ENCODE data around the gene ZNF184.

ZNF184 gene

GRCh38 chr6:27501187-27501586, 28.3 kb upstream of the ZNF184 start:
- Histone ChIP-seq H2BK5ac (ENCODE audit: low read length) (no peak overlapping the region), H3K4ac (ENCODE audit: low read depth, low read length) (no peak overlapping the region), H3K56ac (ENCODE audit: low read length) (no peak overlapping the region), H2BK15ac (replicated peaks; ENCODE audit: low read depth) (no peak overlapping the region), H3K79me2 (ENCODE audit: control insufficient read depth, insufficient read depth, low read length) (no peaks in the 10 kb centered on the region), H3K4me1 (ENCODE audit: control insufficient read depth, low read depth, low read length) (no peaks in the 10 kb centered on the region), H3K9ac (ENCODE audit: low read length) (no peak overlapping the region), H3K4me2 (ENCODE audit: low read length) (no peak overlapping the region), H3K18ac (ENCODE audit: low read length) (no peak overlapping the region), H3K27me3 (ENCODE audit: insufficient read depth, low read length, poor library complexity) (no peaks in the 10 kb centered on the region), H4K8ac (ENCODE audit: low read depth, low read length) (no peak overlapping the region), H4K5ac (ENCODE audit: low read length) (no peak overlapping the region), H3K23ac (ENCODE audit: low read length) (no peak overlapping the region), H3K4me3 (ENCODE audit: low read length) (no peak overlapping the region), H3K36me3 (ENCODE audit: control insufficient read depth, insufficient read depth, low read length) (no peaks in the 10 kb centered on the region), H2BK120ac (ENCODE audit: low read depth, low read length) (no peak overlapping the region), H2AK5ac (ENCODE audit: low read length) (no peak overlapping the region), H3K79me1 (ENCODE audit: low read length) (no peaks in the 10 kb centered on the region), H3K27ac (ENCODE audit: low read depth, low read length) (no peak overlapping the region)
- no CpG with 5 or more reads among the region's 2 CpGs for WGBS (ENCODE audit: extremely low coverage, insufficient coverage, low lambda C conversion rate)
- DNase-seq: no peak

DNA sequence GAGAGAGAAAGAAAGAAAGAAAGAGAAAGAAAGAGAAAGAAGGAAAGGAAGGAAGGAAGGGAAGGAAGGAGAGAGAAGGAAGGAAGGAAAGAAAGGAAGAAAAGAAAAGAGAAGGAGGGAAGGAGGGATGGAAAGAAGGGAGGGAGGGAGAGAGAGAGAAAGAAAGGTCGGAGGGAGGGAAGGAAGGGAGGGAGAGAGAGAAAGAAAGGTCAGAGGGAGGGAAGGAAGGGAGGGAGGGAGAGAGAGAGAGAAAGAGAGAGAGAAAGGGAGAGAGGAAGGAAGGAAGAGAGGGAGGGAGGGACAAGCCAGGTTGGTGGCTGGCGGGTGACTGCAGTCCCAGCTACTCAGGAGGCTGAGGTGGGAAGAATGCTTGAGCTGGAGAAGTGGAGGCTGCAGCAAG, 27.3 kb upstream of the ZNF184 start:
- Histone ChIP-seq H2BK15ac (replicated peaks; ENCODE audit: low read depth) (no peak overlapping the region), H4K5ac (ENCODE audit: low read length) (no peak overlapping the region), H3K23ac (ENCODE audit: low read length) (no peak overlapping the region), H2BK120ac (ENCODE audit: low read depth, low read length) (no peak overlapping the region), H3K56ac (ENCODE audit: low read length) (peak overlapping the region; percentile 38), H4K8ac (ENCODE audit: low read depth, low read length) (no peak overlapping the region), H3K18ac (ENCODE audit: low read length) (no peak overlapping the region), H3K36me3 (ENCODE audit: control insufficient read depth, insufficient read depth, low read length) (no peaks in the 10 kb centered on the region), H3K4me1 (ENCODE audit: control insufficient read depth, low read depth, low read length) (no peaks in the 10 kb centered on the region), H2AK5ac (ENCODE audit: low read length) (no peak overlapping the region), H3K4me2 (ENCODE audit: low read length) (no peak overlapping the region), H3K79me1 (ENCODE audit: low read length) (no peaks in the 10 kb centered on the region), H3K27me3 (ENCODE audit: insufficient read depth, low read length, poor library complexity) (no peaks in the 10 kb centered on the region), H3K27ac (ENCODE audit: low read depth, low read length) (no peak overlapping the region), H3K4ac (ENCODE audit: low read depth, low read length) (no peak overlapping the region), H3K9ac (ENCODE audit: low read length) (no peak overlapping the region), H2BK5ac (ENCODE audit: low read length) (no peak overlapping the region), H3K4me3 (ENCODE audit: low read length) (no peak overlapping the region), H3K79me2 (ENCODE audit: control insufficient read depth, insufficient read depth, low read length) (no peaks in the 10 kb centered on the region)
- DNase-seq: peak; percentile 45
- 93% methylated on average over 1 of the region's 2 CpGs for WGBS (ENCODE audit: extremely low coverage, insufficient coverage, low lambda C conversion rate)

- H3K79me2 ChIP-seq (ENCODE audit: control insufficient read depth, insufficient read depth, low read length): no peaks in the 10 kb centered on the region
- no peak overlapping the region for H2BK15ac ChIP-seq (replicated peaks; ENCODE audit: low read depth)
- H3K18ac ChIP-seq (ENCODE audit: low read length): no peak overlapping the region
- peak overlapping the region; percentile 82 for H3K56ac ChIP-seq (ENCODE audit: low read length)
- H3K4ac ChIP-seq (ENCODE audit: low read depth, low read length): no peak overlapping the region
- no peaks in the 10 kb centered on the region for H3K4me1 ChIP-seq (ENCODE audit: control insufficient read depth, low read depth, low read length)
- WGBS (ENCODE audit: extremely low coverage, insufficient coverage, low lambda C conversion rate): no CpG with 5 or more reads among the region's 34 CpGs
- H3K27me3 ChIP-seq (ENCODE audit: insufficient read depth, low read length, poor library complexity): no peaks in the 10 kb centered on the region
- no peak overlapping the region for H4K5ac ChIP-seq (ENCODE audit: low read length)
- H3K79me1 ChIP-seq (ENCODE audit: low read length): no peaks in the 10 kb centered on the region
- no peak overlapping the region for H2AK5ac ChIP-seq (ENCODE audit: low read length)
- H3K27ac ChIP-seq (ENCODE audit: low read depth, low read length): no peak overlapping the region
- peak overlapping the region; percentile 29 for H3K4me2 ChIP-seq (ENCODE audit: low read length)
- no peak overlapping the region for H2BK5ac ChIP-seq (ENCODE audit: low read length)
- H3K9ac ChIP-seq (ENCODE audit: low read length): peak overlapping the region; percentile 75
- peak overlapping the region; percentile 77 for H3K4me3 ChIP-seq (ENCODE audit: low read length)
- H2BK120ac ChIP-seq (ENCODE audit: low read depth, low read length): no peak overlapping the region
- no peak overlapping the region for H3K23ac ChIP-seq (ENCODE audit: low read length)
- DNase-seq: peak; percentile 98
- no peaks in the 10 kb centered on the region for H3K36me3 ChIP-seq (ENCODE audit: control insufficient read depth, insufficient read depth, low read length)
- H4K8ac ChIP-seq (ENCODE audit: low read depth, low read length): no peak overlapping the region
These were observed 22.7 kb upstream of the ZNF184 start for GRCh38 chr6:27495386-27496135.

DNA sequence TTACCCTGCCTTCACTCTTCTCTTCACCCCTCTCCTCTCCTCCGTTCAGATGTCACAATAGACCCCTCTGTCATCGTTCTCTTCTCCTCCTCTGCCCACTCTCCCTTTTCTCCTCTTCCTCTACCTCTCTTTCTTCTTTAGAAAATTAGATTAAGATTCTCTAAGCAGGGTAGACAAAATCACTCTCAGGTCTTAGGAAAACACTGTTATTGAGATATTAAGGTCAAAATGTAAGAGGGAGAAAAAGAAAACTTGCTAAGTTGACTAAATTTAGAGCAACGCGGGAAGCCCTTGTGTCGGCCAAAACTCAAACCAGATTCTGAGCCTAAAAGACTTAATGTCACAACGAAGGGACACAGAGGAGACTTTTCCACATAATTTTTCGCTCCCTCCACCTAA, 22.1 kb upstream of the ZNF184 start:
- no peak overlapping the region for H3K27ac ChIP-seq (ENCODE audit: low read depth, low read length)
- no peaks in the 10 kb centered on the region for H3K27me3 ChIP-seq (ENCODE audit: insufficient read depth, low read length, poor library complexity)
- no peaks in the 10 kb centered on the region for H3K36me3 ChIP-seq (ENCODE audit: control insufficient read depth, insufficient read depth, low read length)
- H3K79me1 ChIP-seq (ENCODE audit: low read length): no peaks in the 10 kb centered on the region
- H3K9ac ChIP-seq (ENCODE audit: low read length): peak overlapping the region; percentile 75
- no CpG with 5 or more reads among the region's 7 CpGs for WGBS (ENCODE audit: extremely low coverage, insufficient coverage, low lambda C conversion rate)
- no peak overlapping the region for H4K5ac ChIP-seq (ENCODE audit: low read length)
- H3K79me2 ChIP-seq (ENCODE audit: control insufficient read depth, insufficient read depth, low read length): no peaks in the 10 kb centered on the region
- H2BK120ac ChIP-seq (ENCODE audit: low read depth, low read length): no peak overlapping the region
- peak overlapping the region; percentile 29 for H3K4me2 ChIP-seq (ENCODE audit: low read length)
- H3K23ac ChIP-seq (ENCODE audit: low read length): no peak overlapping the region
- no peak overlapping the region for H2AK5ac ChIP-seq (ENCODE audit: low read length)
- DNase-seq: no peak
- no peaks in the 10 kb centered on the region for H3K4me1 ChIP-seq (ENCODE audit: control insufficient read depth, low read depth, low read length)
- no peak overlapping the region for H2BK15ac ChIP-seq (replicated peaks; ENCODE audit: low read depth)
- H3K4me3 ChIP-seq (ENCODE audit: low read length): peak overlapping the region; percentile 77
- no peak overlapping the region for H3K4ac ChIP-seq (ENCODE audit: low read depth, low read length)
- no peak overlapping the region for H4K8ac ChIP-seq (ENCODE audit: low read depth, low read length)
- H3K56ac ChIP-seq (ENCODE audit: low read length): peak overlapping the region; percentile 82
- H2BK5ac ChIP-seq (ENCODE audit: low read length): no peak overlapping the region
- no peak overlapping the region for H3K18ac ChIP-seq (ENCODE audit: low read length)

- Histone ChIP-seq H3K79me1 (ENCODE audit: low read length) (no peaks in the 10 kb centered on the region), H3K36me3 (ENCODE audit: control insufficient read depth, insufficient read depth, low read length) (no peaks in the 10 kb centered on the region)
- WGBS (ENCODE audit: extremely low coverage, insufficient coverage, low lambda C conversion rate): no CpG with 5 or more reads among the region's 1 CpG
These were observed 21.2 kb upstream of the ZNF184 start for GRCh38 chr6:27494103-27494502.

More at GRCh38 chr6:27494103-27494502, 21.2 kb upstream of the ZNF184 start:
- Histone ChIP-seq H2BK15ac (replicated peaks; ENCODE audit: low read depth) (no peak overlapping the region), H3K18ac (ENCODE audit: low read length) (no peak overlapping the region), H3K4me1 (ENCODE audit: control insufficient read depth, low read depth, low read length) (no peaks in the 10 kb centered on the region), H4K8ac (ENCODE audit: low read depth, low read length) (no peak overlapping the region), H3K27me3 (ENCODE audit: insufficient read depth, low read length, poor library complexity) (no peaks in the 10 kb centered on the region), H3K4ac (ENCODE audit: low read depth, low read length) (no peak overlapping the region), H3K27ac (ENCODE audit: low read depth, low read length) (no peak overlapping the region), H3K9ac (ENCODE audit: low read length) (no peak overlapping the region), H4K5ac (ENCODE audit: low read length) (no peak overlapping the region), H2AK5ac (ENCODE audit: low read length) (no peak overlapping the region), H2BK120ac (ENCODE audit: low read depth, low read length) (no peak overlapping the region), H3K56ac (ENCODE audit: low read length) (no peak overlapping the region), H3K23ac (ENCODE audit: low read length) (no peak overlapping the region), H3K4me3 (ENCODE audit: low read length) (no peak overlapping the region), H3K4me2 (ENCODE audit: low read length) (no peak overlapping the region), H3K79me2 (ENCODE audit: control insufficient read depth, insufficient read depth, low read length) (no peaks in the 10 kb centered on the region), H2BK5ac (ENCODE audit: low read length) (no peak overlapping the region)
- no peak for DNase-seq
